HG03469 (cell line): ENCODE data around the gene ADAMTSL4.

ENCODE experiments used
- ATAC-seq: cut with Tn5 transposase; IDR thresholded peaks from one replicate; pipeline ENCODE4 v1.9.1; 2021; ENCODE audit warnings: mild to moderate bottlenecking, moderate library complexity, moderate number of reproducible peaks; ENCODE audit not compliant: unreplicated experiment

The ADAMTSL4 gene

DNA sequence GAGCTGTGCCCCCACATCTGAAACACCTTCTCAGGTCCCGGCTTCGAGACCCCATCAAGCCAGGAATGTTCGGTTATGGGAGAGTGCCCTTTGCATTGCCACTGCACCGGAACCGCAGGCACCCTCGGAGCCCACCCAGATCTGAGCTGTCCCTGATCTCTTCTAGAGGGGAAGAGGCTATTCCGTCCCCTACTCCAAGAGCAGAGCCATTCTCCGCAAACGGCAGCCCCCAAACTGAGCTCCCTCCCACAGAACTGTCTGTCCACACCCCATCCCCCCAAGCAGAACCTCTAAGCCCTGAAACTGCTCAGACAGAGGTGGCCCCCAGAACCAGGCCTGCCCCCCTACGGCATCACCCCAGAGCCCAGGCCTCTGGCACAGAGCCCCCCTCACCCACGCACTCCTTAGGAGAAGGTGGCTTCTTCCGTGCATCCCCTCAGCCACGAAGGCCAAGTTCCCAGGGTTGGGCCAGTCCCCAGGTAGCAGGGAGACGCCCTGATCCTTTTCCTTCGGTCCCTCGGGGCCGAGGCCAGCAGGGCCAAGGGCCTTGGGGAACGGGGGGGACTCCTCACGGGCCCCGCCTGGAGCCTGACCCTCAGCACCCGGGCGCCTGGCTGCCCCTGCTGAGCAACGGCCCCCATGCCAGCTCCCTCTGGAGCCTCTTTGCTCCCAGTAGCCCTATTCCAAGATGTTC, 4.3 kb downstream of the ADAMTSL4 start:
- ATAC-seq: no peak

DNA sequence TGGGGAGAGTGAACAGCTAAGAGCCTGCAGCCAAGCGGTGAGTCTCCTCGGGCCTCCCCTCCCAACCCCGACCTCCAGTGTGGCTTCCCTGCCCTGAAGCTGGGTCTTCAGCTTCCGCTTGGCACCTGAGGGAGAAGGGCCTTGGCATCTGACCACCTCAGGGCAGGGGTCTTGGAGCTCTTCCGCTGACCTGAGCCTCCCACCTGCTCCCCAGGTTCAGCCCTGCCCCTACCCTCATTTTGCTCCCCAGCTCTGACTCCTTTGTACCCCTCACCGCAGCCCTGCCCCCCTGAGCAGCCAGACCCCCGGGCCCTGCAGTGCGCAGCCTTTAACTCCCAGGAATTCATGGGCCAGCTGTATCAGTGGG, 4.9 kb downstream of the ADAMTSL4 start:
- ATAC-seq: no peak

- ATAC-seq: no peak
These were observed 6.2 kb downstream of the ADAMTSL4 start for GRCh38 chr1:150555198-150555970.

GRCh38 chr1:150555971-150556865, 7.0 kb downstream of the ADAMTSL4 start:
- ATAC-seq: no peak

GRCh38 chr1:150557065-150557600, 7.9 kb downstream of the ADAMTSL4 start:
- ATAC-seq: no peak

- ATAC-seq: no peak
These were observed 8.6 kb downstream of the ADAMTSL4 start for GRCh38 chr1:150557813-150558212.

DNA sequence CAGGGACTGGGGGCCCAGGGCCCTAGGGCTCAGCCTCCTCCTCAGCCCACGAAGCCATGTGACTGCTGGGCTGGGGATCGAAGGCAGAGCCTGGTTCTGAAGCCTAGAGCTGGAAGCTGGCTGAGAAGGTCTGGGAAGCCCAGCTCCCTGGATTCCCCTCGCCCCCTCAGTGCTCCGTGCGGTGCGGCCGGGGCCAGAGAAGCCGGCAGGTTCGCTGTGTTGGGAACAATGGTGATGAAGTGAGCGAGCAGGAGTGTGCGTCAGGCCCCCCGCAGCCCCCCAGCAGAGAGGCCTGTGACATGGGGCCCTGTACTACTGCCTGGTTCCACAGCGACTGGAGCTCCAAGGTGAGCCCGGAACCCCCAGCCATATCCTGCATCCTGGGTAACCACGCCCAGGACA, 9.1 kb downstream of the ADAMTSL4 start:
- ATAC-seq: no peak

DNA sequence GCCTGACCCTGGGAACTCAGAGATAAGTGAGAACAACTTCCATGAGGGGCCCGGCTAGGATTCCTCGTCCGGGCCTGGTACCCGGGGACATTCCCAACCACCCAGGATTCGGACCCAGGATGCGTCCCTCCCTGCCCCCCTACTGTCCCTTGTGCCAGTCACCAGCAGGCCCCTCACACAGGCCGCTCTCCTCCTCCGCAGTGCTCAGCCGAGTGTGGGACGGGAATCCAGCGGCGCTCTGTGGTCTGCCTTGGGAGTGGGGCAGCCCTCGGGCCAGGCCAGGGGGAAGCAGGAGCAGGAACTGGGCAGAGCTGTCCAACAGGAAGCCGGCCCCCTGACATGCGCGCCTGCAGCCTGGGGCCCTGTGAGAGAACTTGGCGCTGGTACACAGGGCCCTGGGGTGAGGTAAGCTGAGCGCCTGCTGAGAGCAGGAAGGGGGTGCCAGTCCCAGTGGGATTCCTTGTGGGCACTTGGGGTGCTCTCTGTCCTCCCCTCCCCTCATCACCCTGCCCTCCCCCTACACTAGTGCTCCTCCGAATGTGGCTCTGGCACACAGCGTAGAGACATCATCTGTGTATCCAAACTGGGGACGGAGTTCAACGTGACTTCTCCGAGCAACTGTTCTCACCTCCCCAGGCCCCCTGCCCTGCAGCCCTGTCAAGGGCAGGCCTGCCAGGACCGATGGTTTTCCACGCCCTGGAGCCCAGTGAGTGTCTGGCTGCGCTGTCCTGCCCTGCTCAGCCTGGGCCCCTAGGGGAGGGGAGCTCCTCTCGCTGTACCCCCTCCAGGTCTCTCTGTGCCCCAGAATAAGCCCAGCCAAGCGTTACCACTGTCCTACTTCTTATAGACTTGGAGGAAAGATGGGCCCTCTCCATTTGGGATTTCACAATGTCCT, 9.8 kb downstream of the ADAMTSL4 start:
- no peak for ATAC-seq

GRCh38 chr1:150559656-150560010, 10.4 kb downstream of the ADAMTSL4 start:
- no peak for ATAC-seq

DNA sequence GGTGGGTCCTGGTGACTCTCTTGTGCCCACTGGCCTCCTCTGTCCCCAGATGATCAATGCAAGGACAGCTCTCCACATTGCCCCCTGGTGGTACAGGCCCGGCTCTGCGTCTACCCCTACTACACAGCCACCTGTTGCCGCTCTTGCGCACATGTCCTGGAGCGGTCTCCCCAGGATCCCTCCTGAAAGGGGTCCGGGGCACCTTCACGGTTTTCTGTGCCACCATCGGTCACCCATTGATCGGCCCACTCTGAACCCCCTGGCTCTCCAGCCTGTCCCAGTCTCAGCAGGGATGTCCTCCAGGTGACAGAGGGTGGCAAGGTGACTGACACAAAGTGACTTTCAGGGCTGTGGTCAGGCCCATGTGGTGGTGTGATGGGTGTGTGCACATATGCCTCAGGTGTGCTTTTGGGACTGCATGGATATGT, 10.8 kb downstream of the ADAMTSL4 start:
- ATAC-seq: no peak

- ATAC-seq: no peak
These were observed 11.5 kb downstream of the ADAMTSL4 start for GRCh38 chr1:150560576-150561253.

- ATAC-seq: no peak
These were observed 12.2 kb downstream of the ADAMTSL4 start for GRCh38 chr1:150561254-150561973.

GRCh38 chr1:150561974-150562445, 12.8 kb downstream of the ADAMTSL4 start:
- no peak for ATAC-seq

DNA sequence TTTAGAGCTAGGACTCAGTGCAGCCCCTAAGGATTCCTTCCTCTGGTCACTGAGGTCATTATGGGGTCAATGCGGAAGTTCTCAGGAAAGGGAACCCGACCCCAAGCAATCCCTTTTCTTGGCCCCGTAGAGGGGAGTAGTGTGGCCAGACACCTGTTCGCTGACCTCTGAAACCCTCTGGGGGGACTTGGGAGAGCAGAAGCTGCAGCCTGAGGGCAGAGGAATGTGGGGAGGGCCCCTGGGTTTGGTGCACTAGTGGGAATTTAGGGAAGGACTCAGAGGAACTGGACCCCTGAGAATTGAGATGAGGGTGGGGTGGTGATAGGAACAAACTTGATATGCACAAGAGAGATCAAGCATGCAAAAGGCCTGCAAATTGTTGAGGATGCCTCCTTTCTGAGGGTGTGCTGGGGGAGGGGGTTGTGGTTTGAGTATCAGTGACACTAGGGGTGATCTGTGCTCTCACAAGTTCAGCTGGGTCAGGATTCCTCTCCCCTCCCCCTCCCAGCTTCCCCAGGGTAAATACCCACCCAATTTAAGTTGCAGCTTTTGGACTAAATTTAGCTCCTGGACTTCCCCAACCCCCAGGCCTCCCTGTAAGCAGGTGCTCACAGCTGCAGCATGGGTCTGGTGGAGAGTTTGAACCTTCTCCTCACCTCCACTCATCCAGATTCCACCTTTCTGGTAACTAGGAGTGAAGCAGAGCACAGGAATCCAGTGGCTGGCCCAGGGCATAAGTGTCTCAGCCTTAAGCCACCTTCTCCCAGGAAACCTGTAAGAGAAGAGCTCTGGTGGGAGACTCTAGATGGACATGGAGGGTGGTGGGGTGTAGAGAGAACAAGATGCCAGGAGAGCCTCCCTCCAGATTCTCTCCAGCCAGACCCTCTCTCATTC, 13.5 kb downstream of the ADAMTSL4 start:
- no peak for ATAC-seq

GRCh38 chr1:150563340-150564038, 14.3 kb downstream of the ADAMTSL4 start:
- no peak for ATAC-seq

- ATAC-seq: no peak
These were observed 15.1 kb downstream of the ADAMTSL4 start for GRCh38 chr1:150564051-150564991.
